Kidney (tissue), 14 donors: ENCODE results near the gene PEAK3. TPM values are rescaled to one million over a fixed set of nuclear protein-coding genes. Genes with fewer than 3 reads are reported as not detected.

ENCODE experiments used
- DNase-seq, 5 donors: peaks; one replicate each; pipeline ENCODE4 v3.0.0-alpha.2; 2013 to 2020
- FAIRE-seq: peaks from 2 replicates; lab custom pipeline; 2012; peaks lifted over from hg19 to GRCh38; lab: Jason Lieb, UNC
- H3K27ac ChIP-seq, 2 donors: one replicate each; pipeline ENCODE4 v1.7.0; 2013; ENCODE audit warnings: low read depth in 2 of 2, low read length in 2 of 2, inconsistent platforms in 1 of 2
- H3K27me3 ChIP-seq: one replicate; pipeline ENCODE4 v1.7.1; 2013; ENCODE audit warnings: low read length, inconsistent platforms; ENCODE audit not compliant: control insufficient read depth, insufficient read depth
- H3K36me3 ChIP-seq, 3 donors: one replicate each; pipeline versions ENCODE4 v1.7.0 to v1.7.1; 2013; ENCODE audit warnings: low read length in 3 of 3, control low read depth in 1 of 3, inconsistent platforms in 1 of 3; ENCODE audit not compliant: insufficient read depth in 3 of 3, control insufficient read depth in 2 of 3
- H3K4me1 ChIP-seq, 3 donors: one replicate each; pipeline versions ENCODE4 v1.7.0 to v1.7.1; 2013; ENCODE audit warnings: low read length in 3 of 3, inconsistent platforms in 1 of 3, low read depth in 1 of 3; ENCODE audit not compliant: control insufficient read depth in 2 of 3, insufficient read depth in 2 of 3
- H3K4me3 ChIP-seq, 3 donors: one replicate each; pipeline versions ENCODE4 v1.7.0 to v1.8.1; 2013; ENCODE audit warnings: low read length in 3 of 3, control low read depth in 1 of 3, inconsistent platforms in 1 of 3
- H3K9ac ChIP-seq, 3 donors: one replicate each; pipeline versions ENCODE4 v1.7.0 to v1.7.1; 2013; ENCODE audit warnings: low read length in 3 of 3, control low read depth in 1 of 3, inconsistent platforms in 1 of 3
- H3K9me3 ChIP-seq, 3 donors: one replicate each; pipeline versions ENCODE4 v1.7.0 to v1.7.1; 2013; ENCODE audit warnings: low read length in 3 of 3, control low read depth in 1 of 3, inconsistent platforms in 1 of 3; ENCODE audit not compliant: control insufficient read depth in 2 of 3, insufficient read depth in 1 of 3
- intact Hi-C: fragments of 100-400 bp; cut with DNase I; formaldehyde crosslinking; loops from one replicate; pipeline ENCODE4 v1.11.1; 2022
- polyA plus RNA-seq: library from polyadenylated mRNA; stranded (reverse); fragments of 350-450 nt; fragmentation: Illumina TruSeq; extraction: RNeasy Lipid Tissue Mini Kit (QIAGEN cat#74804); gene quantifications from one replicate; pipeline ENCODE4 v1.2.3, GENCODE V29; 2014; ENCODE audit warnings: low read depth, low replicate concordance; ENCODE audit not compliant: insufficient read depth
- total RNA-seq: library from RNA; stranded (reverse); fragmentation: NEBNext Ultra II Directional; extraction: Animal tissue kit (Norgen Biotek cat#: 25700); gene quantifications from one replicate; pipeline ENCODE4 v1.2.1, GENCODE V29; 2021
- TF ChIP-seq, protein P1 (sequence below): IDR thresholded peaks from 3 replicates; pipeline ENCODE4 v1.5.1; 2012; ENCODE audit warnings: mild to moderate bottlenecking, moderate library complexity, borderline replicate concordance; ENCODE audit not compliant: insufficient read depth; ENCODE audit errors: extremely low read depth
- donor health status: control.
- donor health status: control.
- donor health status: control.
- donor health status: control.
- donor health status: control.
- donor health status: DM: yes; HTN: yes; CAD: no.
- donor health status: Normal renal cell carcinoma (clear cell type).

PEAK3 gene
- total and polyA plus RNA-seq, 2 donors from 2014 or later = 2.1 TPM; not detected in 1

DNA sequence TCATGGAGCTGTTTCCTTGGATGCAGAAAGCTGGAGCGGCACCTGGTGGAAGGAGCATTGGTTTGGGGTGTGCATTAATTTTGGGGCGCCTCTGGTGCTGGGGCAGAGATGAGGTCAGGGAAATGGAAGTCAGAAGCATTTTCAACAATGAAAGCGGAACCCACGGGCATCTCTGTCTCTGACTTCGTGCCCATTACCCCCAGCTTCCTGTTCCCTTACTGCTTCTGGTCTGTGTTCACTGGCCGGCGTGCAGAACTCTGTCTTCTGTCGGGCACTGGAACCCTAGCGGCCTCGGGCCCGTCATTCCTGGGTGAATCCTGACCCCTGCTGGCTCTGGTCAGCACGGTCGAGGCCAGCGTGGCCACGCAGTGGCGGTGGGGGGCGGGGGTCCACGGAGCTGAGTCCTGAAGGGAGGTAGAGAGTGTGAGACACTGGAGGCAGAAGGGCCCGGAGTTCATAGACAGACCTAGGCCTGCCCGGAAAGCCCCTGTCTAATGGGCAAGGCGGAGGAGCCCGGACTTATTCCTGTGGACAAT, 33.9 kb upstream of the PEAK3 start:
- Histone ChIP-seq H3K36me3 (no peaks in the 10 kb centered on the region), H3K9ac (no peak overlapping the region), H3K9me3 (no peaks in the 10 kb centered on the region), H3K4me3 (no peak overlapping the region), H3K4me1 (peaks cover 0 to 3% (median 0%) of the 10 kb centered on the region in 3 donors), H3K27me3 (no peaks in the 10 kb centered on the region), H3K27ac (no peak overlapping the region)
- intact Hi-C loops = loop anchor here (10.0 kb wide), 1 partner anchor 161 kb away; the partner anchor contains the start of gene AP3D1
- FAIRE-seq (no peak), DNase-seq (peak in 4 of 5 donors; percentile 78 to 85 (median 79))
- TF ChIP-seq, protein P1, sequence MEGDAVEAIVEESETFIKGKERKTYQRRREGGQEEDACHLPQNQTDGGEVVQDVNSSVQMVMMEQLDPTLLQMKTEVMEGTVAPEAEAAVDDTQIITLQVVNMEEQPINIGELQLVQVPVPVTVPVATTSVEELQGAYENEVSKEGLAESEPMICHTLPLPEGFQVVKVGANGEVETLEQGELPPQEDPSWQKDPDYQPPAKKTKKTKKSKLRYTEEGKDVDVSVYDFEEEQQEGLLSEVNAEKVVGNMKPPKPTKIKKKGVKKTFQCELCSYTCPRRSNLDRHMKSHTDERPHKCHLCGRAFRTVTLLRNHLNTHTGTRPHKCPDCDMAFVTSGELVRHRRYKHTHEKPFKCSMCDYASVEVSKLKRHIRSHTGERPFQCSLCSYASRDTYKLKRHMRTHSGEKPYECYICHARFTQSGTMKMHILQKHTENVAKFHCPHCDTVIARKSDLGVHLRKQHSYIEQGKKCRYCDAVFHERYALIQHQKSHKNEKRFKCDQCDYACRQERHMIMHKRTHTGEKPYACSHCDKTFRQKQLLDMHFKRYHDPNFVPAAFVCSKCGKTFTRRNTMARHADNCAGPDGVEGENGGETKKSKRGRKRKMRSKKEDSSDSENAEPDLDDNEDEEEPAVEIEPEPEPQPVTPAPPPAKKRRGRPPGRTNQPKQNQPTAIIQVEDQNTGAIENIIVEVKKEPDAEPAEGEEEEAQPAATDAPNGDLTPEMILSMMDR = peak; percentile 63

DNA sequence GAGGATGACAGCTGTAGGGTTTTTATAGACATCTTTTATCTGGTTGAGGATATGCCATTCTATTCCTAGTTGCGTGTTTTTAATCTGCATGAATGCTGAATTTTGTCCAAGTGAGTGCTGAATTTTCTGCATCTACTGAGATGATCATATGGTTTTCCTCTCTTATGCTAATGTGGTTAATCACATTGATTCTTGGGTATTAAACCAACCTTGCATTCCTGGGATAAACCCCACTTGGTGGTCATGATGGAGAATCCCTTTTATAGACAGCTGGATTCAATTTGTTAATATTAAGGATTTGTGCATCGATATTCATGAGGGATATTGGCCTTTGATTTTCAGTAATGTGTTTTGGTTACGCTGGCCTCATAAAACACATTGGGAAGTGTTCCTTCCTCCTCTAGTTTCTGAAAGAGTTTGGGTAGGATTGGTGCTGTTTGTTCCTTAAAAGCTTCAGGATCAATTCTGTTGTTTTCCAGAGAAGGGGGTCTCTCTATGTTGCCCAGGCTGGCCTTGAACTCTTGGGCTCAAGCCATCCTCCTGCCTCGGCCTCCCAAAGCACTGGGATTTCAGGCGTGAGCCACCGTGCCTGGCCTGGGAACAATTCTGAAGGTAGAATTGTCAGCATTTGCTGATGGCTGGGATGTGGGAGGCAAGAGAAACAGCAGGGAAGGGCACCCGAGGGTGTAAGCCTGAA, 33.3 kb upstream of the PEAK3 start:
- no peak overlapping the region for H3K9ac ChIP-seq
- no peak for FAIRE-seq
- intact Hi-C loops = loop anchor here (10.0 kb wide), 1 partner anchor 160 kb away; the partner anchor contains the start of gene AP3D1
- H3K4me3 ChIP-seq = no peak overlapping the region
- no peak for DNase-seq
- H3K27me3 ChIP-seq = no peaks in the 10 kb centered on the region
- H3K9me3 ChIP-seq = no peaks in the 10 kb centered on the region
- H3K4me1 ChIP-seq = peaks cover 0 to 3% (median 0%) of the 10 kb centered on the region in 3 donors
- H3K27ac ChIP-seq = no peak overlapping the region
- H3K36me3 ChIP-seq = no peaks in the 10 kb centered on the region
- TF ChIP-seq, protein P1 = no peak

DNA sequence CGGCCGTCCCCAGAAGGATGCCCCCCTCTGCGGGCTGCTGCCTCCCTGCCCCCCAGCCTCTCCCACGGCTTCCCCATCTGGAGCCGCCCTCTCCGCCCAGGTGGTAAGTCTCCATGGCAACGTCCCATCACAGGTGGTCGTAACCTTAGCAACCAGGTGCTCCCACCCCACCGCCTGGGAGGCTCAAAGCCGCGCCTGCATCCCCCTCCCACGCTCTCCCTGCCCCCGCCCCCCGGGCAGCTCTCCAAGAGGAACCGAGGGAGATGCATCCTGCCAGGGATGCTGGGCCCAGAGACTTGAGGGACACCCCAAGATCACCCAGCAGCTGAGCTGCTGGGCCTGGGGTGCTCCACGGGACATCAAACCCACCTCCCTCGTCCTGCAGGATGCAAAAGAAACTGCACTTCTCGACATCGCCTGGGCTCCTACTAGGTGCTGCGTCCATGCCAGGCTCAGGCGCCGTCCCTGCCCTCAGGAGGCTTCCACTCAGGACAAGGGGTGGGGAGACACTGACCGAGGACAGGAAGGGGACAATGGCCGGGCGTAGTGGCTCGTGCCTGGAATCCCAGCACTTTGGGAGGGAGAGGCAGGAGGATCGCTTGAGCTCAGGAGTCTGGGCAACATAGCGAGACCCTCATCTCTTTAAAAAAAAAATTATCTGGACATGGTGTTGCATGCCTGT, 31.0 kb upstream of the PEAK3 start:
- Histone ChIP-seq H3K27me3 (peaks cover 2% of the 10 kb centered on the region), H3K4me3 (no peak overlapping the region), H3K36me3 (no peaks in the 10 kb centered on the region), H3K4me1 (no peaks in the 10 kb centered on the region), H3K9ac (no peak overlapping the region), H3K9me3 (no peaks in the 10 kb centered on the region), H3K27ac (no peak overlapping the region)
- TF ChIP-seq, protein P1 = no peak
- FAIRE-seq (no peak), DNase-seq (peak in 1 of 5 donors; percentile 43)
- intact Hi-C loops = loop anchor here (10.0 kb wide), 1 partner anchor 158 kb away; the partner anchor contains the start of gene AP3D1
